ENCODE results near the gene GRM8. TPM values are rescaled to one million over a fixed set of nuclear protein-coding genes. Genes with fewer than 3 reads are reported as not detected.
A peak's percentile ranks its signal among the peaks of the same experiment; 100 is the strongest.
"Not testable (repeated sequence)": the region's sequence is repeated elsewhere in the genome, so short reads cannot be mapped to it uniquely, and the experiment has no call there.

The GRM8 gene
- total and polyA plus RNA-seq, 2 donors from 2014 or later = 3.2 TPM; not detected in 1

DNA sequence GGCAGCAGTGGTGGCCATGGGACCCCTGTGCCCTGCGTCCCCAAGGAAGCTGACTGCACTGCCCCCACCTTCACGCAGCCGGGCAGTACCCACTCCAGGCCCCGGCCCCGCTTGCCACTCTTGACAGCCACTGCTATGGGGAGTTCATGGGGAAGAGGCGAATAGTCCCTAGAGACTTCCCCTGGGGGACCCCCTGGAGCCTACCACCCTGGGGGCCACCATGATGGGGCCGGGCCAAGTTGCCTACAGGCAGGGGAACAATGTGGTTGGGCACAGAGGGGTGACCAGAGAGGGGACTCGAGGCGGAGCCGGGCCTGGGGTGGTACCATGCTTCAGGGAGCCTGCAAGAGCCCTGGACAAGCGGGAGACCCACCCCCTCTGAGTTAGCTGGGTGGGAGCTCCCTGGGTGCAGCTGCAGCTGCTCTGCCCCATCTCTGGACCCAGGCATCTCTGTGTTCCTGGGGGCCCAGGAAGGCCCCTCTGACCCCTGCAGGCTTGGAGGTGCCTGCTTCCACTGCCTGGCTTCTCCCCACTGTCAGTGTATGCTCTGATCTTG, 567.6 kb downstream of the GRM8 start:
- H3K9ac ChIP-seq (ENCODE audit: low read length in 3 of 3) = no peak overlapping the region
- H3K36me3 ChIP-seq (ENCODE audit: control insufficient read depth in 2 of 3, insufficient read depth in 3 of 3, low read length in 3 of 3) = no peaks in the 10 kb centered on the region
- H3K27ac ChIP-seq (ENCODE audit: low read depth in 2 of 2, low read length in 2 of 2) = no peak overlapping the region
- FAIRE-seq (no peak), DNase-seq (peak in 1 of 5 donors; percentile 63)
- TF ChIP-seq, protein P1, sequence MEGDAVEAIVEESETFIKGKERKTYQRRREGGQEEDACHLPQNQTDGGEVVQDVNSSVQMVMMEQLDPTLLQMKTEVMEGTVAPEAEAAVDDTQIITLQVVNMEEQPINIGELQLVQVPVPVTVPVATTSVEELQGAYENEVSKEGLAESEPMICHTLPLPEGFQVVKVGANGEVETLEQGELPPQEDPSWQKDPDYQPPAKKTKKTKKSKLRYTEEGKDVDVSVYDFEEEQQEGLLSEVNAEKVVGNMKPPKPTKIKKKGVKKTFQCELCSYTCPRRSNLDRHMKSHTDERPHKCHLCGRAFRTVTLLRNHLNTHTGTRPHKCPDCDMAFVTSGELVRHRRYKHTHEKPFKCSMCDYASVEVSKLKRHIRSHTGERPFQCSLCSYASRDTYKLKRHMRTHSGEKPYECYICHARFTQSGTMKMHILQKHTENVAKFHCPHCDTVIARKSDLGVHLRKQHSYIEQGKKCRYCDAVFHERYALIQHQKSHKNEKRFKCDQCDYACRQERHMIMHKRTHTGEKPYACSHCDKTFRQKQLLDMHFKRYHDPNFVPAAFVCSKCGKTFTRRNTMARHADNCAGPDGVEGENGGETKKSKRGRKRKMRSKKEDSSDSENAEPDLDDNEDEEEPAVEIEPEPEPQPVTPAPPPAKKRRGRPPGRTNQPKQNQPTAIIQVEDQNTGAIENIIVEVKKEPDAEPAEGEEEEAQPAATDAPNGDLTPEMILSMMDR (IDR thresholded peaks at IDR 0.05; ENCODE audit: borderline replicate concordance, extremely low read depth, insufficient read depth) = no peak
- H3K9me3 ChIP-seq (ENCODE audit: control insufficient read depth in 2 of 3, insufficient read depth in 1 of 3, low read length in 3 of 3) = no peaks in the 10 kb centered on the region
- no peaks in the 10 kb centered on the region for H3K27me3 ChIP-seq (ENCODE audit: control insufficient read depth, insufficient read depth, low read length)
- H3K4me1 ChIP-seq (ENCODE audit: control insufficient read depth in 2 of 3, insufficient read depth in 2 of 3, low read depth in 1 of 3, low read length in 3 of 3) = no peaks in the 10 kb centered on the region
- no peak overlapping the region for H3K4me3 ChIP-seq (ENCODE audit: low read length in 3 of 3)
- intact Hi-C loops (cut with DNase I) = no loop called here

DNA sequence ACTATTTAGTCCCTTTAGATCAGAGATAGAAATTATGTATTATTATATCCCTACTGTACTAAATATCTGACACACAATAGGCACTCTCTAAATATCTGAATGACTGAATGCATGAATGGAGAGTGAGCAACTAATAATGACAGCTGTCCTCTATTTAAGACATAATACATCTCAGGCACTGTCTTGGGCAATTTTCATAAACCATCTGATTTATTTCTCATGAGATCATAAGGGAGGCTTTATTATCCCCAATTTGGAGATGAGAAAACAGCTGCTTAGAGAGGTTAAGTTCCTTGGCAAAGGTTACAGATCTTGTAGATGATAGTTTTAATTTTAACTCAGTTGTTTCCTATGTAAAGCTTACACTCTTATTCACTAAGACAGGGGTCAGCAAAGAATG, 570.6 kb downstream of the GRM8 start:
- Histone ChIP-seq H3K9ac (ENCODE audit: low read length in 3 of 3) (no peak overlapping the region), H3K36me3 (ENCODE audit: control insufficient read depth in 2 of 3, insufficient read depth in 3 of 3, low read length in 3 of 3) (no peaks in the 10 kb centered on the region), H3K4me3 (ENCODE audit: low read length in 3 of 3) (no peak overlapping the region), H3K27ac (ENCODE audit: low read depth in 2 of 2, low read length in 2 of 2) (no peak overlapping the region), H3K4me1 (ENCODE audit: control insufficient read depth in 2 of 3, insufficient read depth in 2 of 3, low read depth in 1 of 3, low read length in 3 of 3) (no peaks in the 10 kb centered on the region), H3K9me3 (ENCODE audit: control insufficient read depth in 2 of 3, insufficient read depth in 1 of 3, low read length in 3 of 3) (no peaks in the 10 kb centered on the region), H3K27me3 (ENCODE audit: control insufficient read depth, insufficient read depth, low read length) (no peaks in the 10 kb centered on the region)
- TF ChIP-seq, protein P1 (IDR thresholded peaks at IDR 0.05; ENCODE audit: borderline replicate concordance, extremely low read depth, insufficient read depth) = no peak
- intact Hi-C loops (cut with DNase I) = no loop called here
- DNase-seq = no peak
- FAIRE-seq = no peak

DNA sequence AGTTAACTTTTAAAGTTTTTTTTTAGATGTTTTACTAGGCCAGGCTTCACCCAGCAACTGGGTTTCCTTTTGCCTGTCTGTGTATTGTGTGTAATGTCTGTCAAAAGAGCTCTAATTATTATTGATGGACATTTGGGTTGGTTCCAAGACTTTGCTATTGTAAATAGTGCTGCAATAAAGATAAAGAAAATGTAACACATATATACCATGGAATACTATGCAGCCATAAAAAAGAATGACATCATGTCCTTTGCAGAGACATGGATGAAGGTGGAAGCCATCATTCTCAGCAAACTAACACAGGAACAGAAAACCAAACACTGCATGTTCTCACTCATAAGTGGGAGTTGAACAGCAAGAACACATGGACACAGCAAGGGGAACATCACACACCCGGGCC, 584.0 kb downstream of the GRM8 start:
- intact Hi-C loops (cut with DNase I); H3K9me3 ChIP-seq (ENCODE audit: control insufficient read depth in 2 of 3, insufficient read depth in 1 of 3, low read length in 3 of 3); H3K4me3 ChIP-seq (ENCODE audit: low read length in 3 of 3); H3K4me1 ChIP-seq (ENCODE audit: control insufficient read depth in 2 of 3, insufficient read depth in 2 of 3, low read depth in 1 of 3, low read length in 3 of 3); DNase-seq; FAIRE-seq; H3K36me3 ChIP-seq (ENCODE audit: control insufficient read depth in 2 of 3, insufficient read depth in 3 of 3, low read length in 3 of 3); H3K27me3 ChIP-seq (ENCODE audit: control insufficient read depth, insufficient read depth, low read length); H3K9ac ChIP-seq (ENCODE audit: low read length in 3 of 3); H3K27ac ChIP-seq (ENCODE audit: low read depth in 2 of 2, low read length in 2 of 2): not testable (repeated sequence)

DNA sequence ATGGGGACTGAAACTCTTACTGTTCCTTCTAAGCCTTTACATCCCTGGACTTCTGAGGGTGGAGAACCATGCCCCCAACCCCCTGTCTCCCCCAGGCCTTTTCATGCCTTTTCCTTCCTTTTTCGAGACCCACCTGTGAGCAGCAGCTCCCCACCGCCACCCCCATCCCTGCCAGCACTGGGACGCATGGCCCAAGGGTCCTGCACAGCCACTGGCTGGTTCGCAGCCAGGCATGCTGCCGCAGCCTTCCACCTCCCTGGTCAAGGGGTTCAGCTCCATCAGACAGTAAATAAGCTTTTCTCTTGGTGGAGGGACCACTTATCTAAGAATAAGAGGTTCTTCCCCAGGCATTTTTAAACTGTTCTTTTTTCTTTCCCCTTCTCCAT, 584.4 kb downstream of the GRM8 start:
- no peak overlapping the region for H3K4me3 ChIP-seq (ENCODE audit: low read length in 3 of 3)
- intact Hi-C loops (cut with DNase I) = no loop called here
- no peaks in the 10 kb centered on the region for H3K4me1 ChIP-seq (ENCODE audit: control insufficient read depth in 2 of 3, insufficient read depth in 2 of 3, low read depth in 1 of 3, low read length in 3 of 3)
- H3K9ac ChIP-seq (ENCODE audit: low read length in 3 of 3) = no peak overlapping the region
- H3K36me3 ChIP-seq (ENCODE audit: control insufficient read depth in 2 of 3, insufficient read depth in 3 of 3, low read length in 3 of 3) = no peaks in the 10 kb centered on the region
- H3K27ac ChIP-seq (ENCODE audit: low read depth in 2 of 2, low read length in 2 of 2) = no peak overlapping the region
- TF ChIP-seq, protein P1 (IDR thresholded peaks at IDR 0.05; ENCODE audit: borderline replicate concordance, extremely low read depth, insufficient read depth) = no peak
- no peaks in the 10 kb centered on the region for H3K27me3 ChIP-seq (ENCODE audit: control insufficient read depth, insufficient read depth, low read length)
- DNase-seq (no peak), FAIRE-seq (no peak)
- no peaks in the 10 kb centered on the region for H3K9me3 ChIP-seq (ENCODE audit: control insufficient read depth in 2 of 3, insufficient read depth in 1 of 3, low read length in 3 of 3)

All from kidney (tissue), 14 donors.